Fibroblast of skin of right quadriceps (primary cell): ENCODE measurements around the gene SEMA3B.
A peak's percentile ranks its signal among the peaks of the same experiment; 100 is the strongest.

Source experiments
- DNase-seq: peaks from one replicate; pipeline ENCODE4 v3.0.0-alpha.2; 2013

The SEMA3B gene

DNA sequence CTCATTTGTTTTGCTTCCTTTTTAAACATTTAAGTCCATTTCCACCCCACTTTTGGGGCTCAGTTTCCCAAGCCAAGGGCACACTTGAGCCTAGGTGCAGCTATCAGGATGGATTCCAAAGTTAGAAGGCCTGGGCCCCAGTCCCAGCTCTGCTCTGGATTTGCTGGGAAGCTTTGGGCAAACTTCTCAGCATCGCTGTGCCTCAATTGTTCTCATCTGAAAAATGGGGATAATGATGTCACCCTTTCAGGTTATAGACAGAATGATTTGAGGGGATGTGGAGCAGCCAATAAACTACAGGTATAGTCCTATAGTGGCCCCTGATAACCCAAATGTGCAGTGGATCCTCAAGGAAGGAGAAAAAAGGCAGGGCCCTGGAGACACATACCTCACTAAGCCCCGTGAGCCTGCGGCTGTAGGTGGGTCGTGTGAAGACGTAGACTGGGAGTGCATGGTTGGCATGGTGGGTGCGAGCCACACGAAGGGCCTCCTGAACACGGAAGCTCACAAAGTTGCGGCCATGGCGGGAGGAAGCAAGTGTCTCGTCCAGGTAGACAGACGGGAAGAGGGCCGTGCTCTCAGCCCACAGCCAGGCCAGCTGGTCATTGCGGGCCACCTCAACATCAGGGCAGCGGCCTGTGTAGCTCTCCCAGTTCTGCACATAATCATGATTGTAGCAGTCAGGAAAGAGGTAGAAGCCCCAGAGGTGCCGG, 50.4 kb downstream of the SEMA3B start:
- DNase-seq = no peak

DNA sequence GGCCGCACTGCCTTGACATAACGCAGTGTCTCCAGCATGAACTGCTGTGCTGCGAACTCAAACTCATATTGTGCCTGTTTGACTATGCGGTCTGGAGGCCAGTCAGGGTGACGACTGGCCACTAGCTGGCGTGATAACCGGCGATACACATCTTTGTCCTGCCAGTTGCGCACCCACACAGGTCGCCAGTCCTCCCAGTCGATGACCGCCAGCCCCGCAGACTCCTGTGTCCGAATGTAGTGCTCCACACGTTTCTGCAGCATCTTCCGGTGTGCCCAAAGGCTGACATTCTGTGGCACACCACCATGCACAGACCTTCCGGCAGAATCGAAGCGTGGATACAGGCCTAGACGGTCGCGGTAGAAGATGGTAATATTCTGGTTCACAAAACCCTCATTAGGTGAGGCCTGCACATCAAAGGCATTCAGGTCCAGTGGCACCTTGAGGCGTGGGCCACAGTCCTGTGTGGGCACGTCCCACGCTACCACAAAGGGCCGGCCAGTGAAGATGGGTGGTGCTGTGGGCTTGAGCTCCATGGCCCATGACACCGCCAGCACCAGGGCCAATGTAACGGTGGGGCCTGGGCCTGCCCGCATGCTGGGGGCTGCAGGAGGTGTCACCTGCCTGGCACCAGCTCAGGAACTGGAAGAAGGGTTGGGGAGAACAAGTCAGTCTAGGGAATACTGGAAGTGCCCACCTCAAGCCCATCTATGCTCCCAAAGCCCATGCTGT, 51.1 kb downstream of the SEMA3B start:
- DNase-seq = no peak

DNA sequence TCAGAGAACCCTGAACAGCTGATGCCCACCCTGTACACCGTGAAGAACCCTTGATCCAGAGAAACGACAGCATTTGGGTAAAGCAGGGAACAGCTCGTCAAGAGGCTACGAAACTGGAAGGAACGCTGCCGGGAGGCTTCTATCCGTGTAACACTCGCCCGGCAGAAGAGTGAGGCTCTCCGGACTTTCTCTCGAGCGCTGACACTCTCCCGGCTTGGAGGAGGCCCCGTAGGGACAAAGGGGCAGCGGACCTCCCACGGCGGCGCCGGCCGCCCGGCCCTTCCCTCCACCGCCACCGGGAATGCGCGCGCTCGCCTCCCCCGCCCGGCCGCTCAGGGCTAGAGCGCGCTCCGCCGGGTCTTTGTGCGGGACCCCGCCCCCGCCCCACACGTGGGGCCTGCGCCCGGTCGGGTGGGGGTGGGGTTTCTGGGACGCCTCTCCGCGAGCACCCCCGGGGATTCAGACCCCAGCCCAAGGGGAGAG, 51.9 kb downstream of the SEMA3B start:
- DNase-seq = peak; percentile 73

DNA sequence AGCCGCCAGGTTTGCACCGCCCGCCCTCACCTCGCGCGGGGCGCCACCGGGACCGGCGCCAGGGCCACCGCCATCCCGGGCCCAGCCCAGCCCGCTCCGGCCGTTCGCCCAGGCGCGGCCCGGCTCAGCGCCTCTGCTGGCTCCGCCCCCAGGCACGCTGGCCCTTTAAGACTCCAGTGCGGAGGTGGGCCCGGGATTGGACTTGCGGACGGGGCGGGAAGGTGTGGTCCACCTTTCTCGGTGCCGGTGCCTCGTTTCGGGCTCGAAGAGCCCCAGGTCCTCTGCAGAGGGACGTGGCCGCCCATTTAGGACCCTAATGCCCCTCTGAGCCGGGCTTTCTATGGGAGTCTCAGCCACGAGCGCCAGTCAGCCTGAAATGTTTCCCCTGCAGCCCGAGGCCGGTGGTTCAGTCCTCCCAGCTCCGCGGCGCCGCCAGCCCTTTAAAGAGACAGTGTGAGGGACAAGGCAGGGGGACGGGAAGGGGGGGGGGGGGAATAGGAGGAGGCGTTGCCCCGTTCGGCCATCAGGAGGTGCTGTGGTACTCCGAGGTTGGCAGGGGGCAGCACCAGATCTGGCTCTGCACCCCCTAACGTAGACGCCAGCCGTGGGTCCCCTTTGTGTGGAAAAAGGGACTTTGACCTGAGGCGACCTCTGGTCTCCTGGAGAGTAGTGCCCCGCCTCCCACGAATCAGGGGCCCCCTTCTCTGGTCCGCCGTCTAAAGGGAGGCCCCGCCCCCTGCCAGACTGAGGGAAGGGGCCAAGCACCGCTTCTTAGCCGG, 52.6 kb downstream of the SEMA3B start:
- DNase-seq = peak; percentile 88

DNA sequence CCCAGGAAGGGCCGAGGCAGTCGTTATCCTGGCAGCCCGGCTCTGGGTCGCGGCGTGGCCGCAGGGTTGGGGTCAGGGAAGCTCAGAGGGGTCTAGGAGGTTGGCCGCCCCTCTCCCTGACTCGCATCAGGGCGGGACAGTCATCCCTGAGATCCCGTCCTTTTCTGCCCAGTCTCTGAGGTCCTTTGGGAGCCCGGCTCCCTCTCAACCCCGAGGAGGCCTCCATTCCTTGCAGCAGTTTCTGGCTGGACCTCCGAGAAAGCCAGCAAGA, 53.1 kb downstream of the SEMA3B start:
- DNase-seq = no peak

DNA sequence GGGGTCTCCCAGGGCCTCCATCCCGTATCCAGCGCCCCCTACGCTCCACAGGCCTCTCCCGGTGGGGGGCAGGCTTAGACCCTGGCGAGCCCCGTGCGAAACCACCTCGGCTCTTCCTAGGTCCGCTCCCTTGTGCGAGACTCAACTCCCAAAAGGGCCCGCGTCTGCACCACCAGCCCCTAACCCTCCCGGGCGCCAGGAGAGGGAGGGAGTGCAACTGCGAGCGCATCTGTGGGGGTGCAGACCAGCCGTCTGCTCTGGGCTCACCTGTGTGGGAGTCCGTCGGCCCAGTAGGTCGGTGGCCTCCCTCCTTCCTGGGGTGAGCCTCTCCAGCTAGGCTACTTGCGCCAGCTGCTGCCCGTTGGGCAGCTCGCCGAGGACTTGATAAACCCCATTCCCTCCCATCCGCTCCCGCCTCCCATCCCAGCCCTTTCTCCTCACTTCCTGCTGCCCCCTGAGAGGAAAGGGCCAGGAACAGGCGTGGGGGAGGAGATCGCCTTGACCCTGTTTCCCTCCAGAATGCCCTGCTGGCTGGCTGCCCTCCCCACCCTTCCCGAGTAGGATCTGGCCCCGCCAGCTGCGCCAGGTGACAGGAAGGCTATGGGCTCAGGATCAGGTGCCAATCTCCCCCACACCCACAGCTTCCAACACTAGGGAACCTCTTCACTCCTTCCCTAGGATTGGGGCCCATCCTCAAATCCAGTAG, 53.6 kb downstream of the SEMA3B start, which contains the start of gene HYAL2:
Gene HYAL2, minus strand, starts transcription at position 360 of the 706 bp plus-strand sequence. CDS start 2,256 bp downstream, outside the sequence.
- no peak for DNase-seq

DNA sequence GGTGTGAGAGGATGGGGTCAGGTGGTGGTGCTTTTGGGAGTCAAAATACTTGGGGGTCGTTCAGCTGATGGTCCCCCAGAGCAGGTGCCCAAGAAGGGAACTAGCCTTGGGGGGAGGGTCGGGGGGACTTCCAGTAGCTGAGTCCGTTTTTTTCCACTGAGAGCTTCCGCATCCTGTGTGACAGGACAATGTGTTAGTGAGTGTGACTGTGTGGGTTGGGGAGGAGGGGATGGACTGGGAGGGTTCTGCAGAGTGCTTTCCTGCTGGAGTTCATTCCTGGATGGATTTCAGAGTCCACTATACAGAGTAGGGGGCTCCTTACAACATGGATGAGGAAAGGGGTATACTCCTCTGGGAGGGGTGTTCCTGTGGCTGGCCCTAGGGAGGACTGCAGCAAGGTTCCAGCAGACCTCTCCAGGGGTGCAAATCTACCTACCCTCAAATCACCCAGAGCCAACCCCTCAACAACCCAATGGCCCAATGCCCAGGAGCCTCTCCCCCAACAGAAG, 54.2 kb downstream of the SEMA3B start:
- no peak for DNase-seq

DNA sequence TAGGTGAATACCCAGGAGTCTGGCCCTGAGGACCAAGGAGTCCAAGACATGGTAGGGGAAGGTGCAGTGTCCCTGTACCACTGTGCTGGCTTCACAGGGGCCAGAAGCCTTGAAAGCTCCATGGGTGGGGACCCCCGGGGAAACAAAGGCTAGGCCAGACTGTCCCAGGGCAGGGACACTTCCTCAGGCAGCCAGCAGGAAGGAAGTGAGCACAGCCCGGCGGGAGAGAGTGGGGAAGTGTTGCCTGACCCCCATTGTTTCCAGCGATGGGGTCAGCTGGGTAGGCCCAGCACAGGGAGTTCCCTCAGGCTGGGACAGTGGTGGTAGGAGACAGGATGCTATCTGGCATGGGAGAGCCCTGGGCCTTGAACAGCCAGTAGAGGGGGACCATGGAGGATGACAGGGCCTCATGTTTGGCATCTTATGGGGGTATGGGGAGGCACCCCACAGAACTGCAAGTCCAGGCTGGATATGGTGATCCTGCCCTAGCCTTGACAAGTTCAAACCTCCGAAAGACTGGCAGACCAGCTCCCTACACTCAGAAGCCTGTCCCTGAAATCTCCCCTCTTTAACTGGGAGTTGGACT, 54.8 kb downstream of the SEMA3B start:
- no peak for DNase-seq

DNA sequence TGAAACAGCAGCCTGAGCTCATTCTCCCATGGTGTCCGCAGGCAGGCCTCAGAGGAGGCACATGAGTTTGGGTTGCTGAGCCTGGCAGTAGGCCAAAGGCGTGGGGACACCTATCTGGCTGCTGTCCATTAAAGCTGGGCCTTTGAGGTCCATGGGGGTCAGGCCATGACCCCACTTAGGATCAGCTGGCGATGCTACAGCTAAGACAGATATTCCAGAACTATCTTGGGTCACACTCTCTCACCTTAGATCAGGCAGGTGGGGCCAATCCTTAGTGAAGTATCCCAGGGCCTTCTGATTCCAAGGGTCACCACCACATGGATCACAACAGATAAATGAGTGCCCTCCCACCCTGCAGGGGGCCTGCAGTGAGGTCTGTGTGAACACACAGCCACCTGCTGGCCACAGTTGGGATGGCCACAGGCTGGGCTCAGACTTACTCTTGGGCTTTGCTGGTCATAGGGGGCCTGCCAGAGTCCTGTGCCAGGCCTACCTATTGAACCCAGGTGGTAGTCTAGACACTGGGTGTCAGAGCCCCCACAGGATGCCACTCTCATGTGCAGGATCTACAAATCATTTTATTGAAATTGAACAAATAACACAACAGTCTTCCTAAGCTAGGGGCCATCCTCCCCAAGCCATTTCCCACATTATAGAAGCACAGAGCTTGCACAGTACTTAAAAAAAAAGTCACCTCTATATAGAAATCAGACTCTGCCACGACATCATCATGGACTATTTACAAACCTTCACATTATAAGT, 55.6 kb downstream of the SEMA3B start:
- peak; percentile 57 for DNase-seq

DNA sequence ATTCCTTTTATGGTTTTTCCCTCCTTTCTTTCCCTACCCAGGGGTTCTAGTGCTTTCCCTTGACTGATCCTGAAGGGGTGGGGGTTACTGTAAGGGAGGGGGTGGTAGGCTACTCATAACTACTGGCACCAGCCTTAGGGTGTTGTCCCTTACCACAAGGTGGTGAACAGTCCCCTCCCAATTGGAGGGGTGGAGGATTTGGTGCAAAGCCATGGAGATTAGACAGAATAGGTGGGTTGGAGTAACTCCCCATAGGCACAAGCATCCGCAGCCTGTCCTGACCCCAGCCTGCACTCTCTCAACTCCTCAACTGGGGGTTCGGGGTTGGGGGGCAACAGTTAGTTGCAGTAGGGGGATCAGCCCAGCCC, 56.1 kb downstream of the SEMA3B start:
- DNase-seq = no peak

GRCh38 chr3:50325497-50326181, 56.7 kb downstream of the SEMA3B start:
- no peak for DNase-seq

- DNase-seq = no peak
These were observed 57.2 kb downstream of the SEMA3B start for GRCh38 chr3:50326182-50326541.

DNA sequence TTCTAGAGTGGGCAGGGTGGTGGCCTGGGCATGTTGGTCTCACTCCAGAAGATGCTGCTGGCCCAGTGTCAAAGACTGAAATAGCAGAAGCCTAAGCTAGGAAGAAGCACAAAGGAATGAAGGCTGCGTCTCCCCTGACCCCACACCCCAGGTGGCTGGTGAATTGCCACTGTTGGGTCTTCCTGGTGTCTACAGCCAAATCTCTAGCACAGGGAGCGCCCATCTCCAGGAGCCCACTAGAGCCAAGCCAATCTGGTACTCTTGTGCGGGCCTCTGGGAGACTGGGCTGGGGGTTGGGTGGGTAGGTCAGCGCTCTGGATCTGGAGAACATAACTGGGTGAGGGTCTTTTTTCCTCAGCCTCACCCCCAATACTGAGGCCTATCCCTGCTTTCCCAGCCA, 58.2 kb downstream of the SEMA3B start:
- no peak for DNase-seq
